CD4-positive, alpha-beta T cell (primary cell): ENCODE data around the gene MUC21. TPM values are rescaled to one million over a fixed set of nuclear protein-coding genes. Genes with fewer than 3 reads are reported as not detected.

ENCODE experiments used
- ATAC-seq: fragments of 200-7000 bp; cut with Tn5 transposase; one replicate; pipeline ENCODE4 v1.10.0; 2022; ENCODE audit warnings: mild to moderate bottlenecking; ENCODE audit not compliant: poor library complexity
- CTCF ChIA-PET: fragments of 350-600 bp; sonication (Branson Sonifier 250); formaldehyde crosslinking; loops from one replicate; lab custom pipeline; 2021; ENCODE audit warnings: antibody characterized with exemption, inconsistent platforms; lab: Charles Lee
- POLR2A ChIA-PET: fragments of 350-600 bp; sonication (Branson Sonifier 250); formaldehyde crosslinking; loops from one replicate; lab custom pipeline; 2021; ENCODE audit warnings: antibody characterized with exemption, inconsistent platforms; lab: Charles Lee
- DNase-seq, 14 experiments: peaks; one replicate each; pipeline ENCODE4 v3.0.0-alpha.2; 2013 to 2020; ENCODE audit warnings: mixed read lengths in 2 of 14
- H3K27ac ChIP-seq, 2 donors: one replicate each; pipeline versions ENCODE4 v1.5.1 to v1.7.0; 2013; ENCODE audit warnings: low read length in 2 of 2, low read depth in 1 of 2, mild to moderate bottlenecking in 1 of 2
- H3K27me3 ChIP-seq, 2 experiments: 1 replicate in 1 of 2; 2 replicates in 1 of 2; pipeline versions ENCODE4 v1.6.1 to v1.7.0; 2013; ENCODE audit warnings: low read length in 2 of 2, control low read depth in 1 of 2, mild to moderate bottlenecking in 1 of 2, moderate library complexity in 1 of 2; ENCODE audit not compliant: insufficient read depth in 2 of 2, control insufficient read depth in 1 of 2
- H3K36me3 ChIP-seq: one replicate; pipeline ENCODE4 v1.6.1; 2013; ENCODE audit warnings: low read length, control low read depth; ENCODE audit not compliant: insufficient read depth
- H3K4me1 ChIP-seq: one replicate; pipeline ENCODE4 v1.6.1; 2013; ENCODE audit warnings: low read length, control low read depth; ENCODE audit not compliant: insufficient read depth
- H3K4me3 ChIP-seq: one replicate; pipeline ENCODE4 v1.5.1; 2013; ENCODE audit warnings: mild to moderate bottlenecking, low read length, moderate library complexity
- H3K9me3 ChIP-seq, 2 experiments: 1 replicate in 1 of 2; 2 replicates in 1 of 2; pipeline versions ENCODE4 v1.6.1 to v1.7.0; 2013; ENCODE audit warnings: low read length in 2 of 2, mild to moderate bottlenecking in 2 of 2, control low read depth in 1 of 2, moderate library complexity in 1 of 2; ENCODE audit not compliant: control insufficient read depth in 1 of 2, insufficient read depth in 1 of 2
- H3K27ac Mint-ChIP-seq: one replicate; pipeline ENCODE4 v1.8.0; 2020; ENCODE audit warnings: mixed read lengths
- H3K27me3 Mint-ChIP-seq: one replicate; pipeline ENCODE4 v1.8.0; 2021; ENCODE audit warnings: mixed read lengths
- H3K36me3 Mint-ChIP-seq: one replicate; pipeline ENCODE4 v1.8.0; 2021; ENCODE audit warnings: low read depth, mixed read lengths
- H3K4me1 Mint-ChIP-seq: one replicate; pipeline ENCODE4 v1.8.0; 2021; ENCODE audit warnings: low read depth, mixed read lengths
- H3K4me3 Mint-ChIP-seq: one replicate; pipeline ENCODE4 v1.8.0; 2020; ENCODE audit warnings: mild to moderate bottlenecking, mixed read lengths
- H3K9me3 Mint-ChIP-seq: one replicate; pipeline ENCODE4 v1.8.0; 2020; ENCODE audit warnings: mixed read lengths
- intact Hi-C, 2 experiments: fragments of 100-400 bp; cut with DNase I in 1 of 2; cut with micrococcal nuclease in 1 of 2; formaldehyde crosslinking; loops; one replicate each; pipeline versions ENCODE4 v1.15.1 to v1.9.0; 2023 to 2025; cut with DNase I, micrococcal nuclease
- total RNA-seq, 174 experiments: library from RNA in 2 of 174; stranded (reverse) in 2 of 174; gene quantifications; one replicate each; pipeline ENCODE4 v1.2.3 and lab custom pipeline; 2021 to 2026
- TF ChIP-seq, protein P1 (sequence below): fragments of 200-600 bp; IDR thresholded peaks from one replicate; pipeline ENCODE4 v1.8.0; 2022; ENCODE audit warnings: antibody characterized with exemption, mild to moderate bottlenecking

MUC21 gene
- total RNA-seq, 2 experiments from 2014 or later: not detected

DNA sequence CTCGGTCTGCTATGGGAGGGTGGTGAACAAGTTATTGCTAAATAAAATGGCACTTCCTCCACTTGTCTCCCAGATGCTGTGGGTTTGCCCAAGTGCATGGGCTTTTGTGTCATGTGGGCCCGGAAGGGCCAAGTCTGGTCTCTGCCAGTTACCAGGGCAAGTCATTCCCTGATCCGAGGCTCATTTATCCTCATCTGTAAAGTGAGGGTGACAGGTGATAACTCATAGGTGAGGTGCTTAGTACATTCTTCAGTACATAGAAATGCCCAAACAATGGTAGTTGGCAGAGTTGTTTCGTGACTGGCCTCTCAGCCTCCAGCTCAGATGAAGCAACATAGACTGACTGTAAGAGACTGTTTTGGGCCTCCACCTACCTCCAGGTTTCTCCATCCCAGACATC lies 44.8 kb upstream of the MUC21 start:
- H3K4me1 Mint-ChIP-seq: no peaks in the 10 kb centered on the region
- ATAC-seq: no peak
- H3K27me3 Mint-ChIP-seq: peaks cover 40% of the 10 kb centered on the region
- ChIA-PET CTCF (no interaction called here), POLR2A (no interaction called here)
- no peaks in the 10 kb centered on the region for H3K9me3 Mint-ChIP-seq
- H3K9me3 ChIP-seq: peaks cover 0 to 3% of the 10 kb centered on the region in 2 experiments
- no peak overlapping the region for H3K27ac Mint-ChIP-seq
- peaks cover 4% of the 10 kb centered on the region for H3K4me1 ChIP-seq
- H3K36me3 ChIP-seq: no peaks in the 10 kb centered on the region
- TF ChIP-seq, protein P1, sequence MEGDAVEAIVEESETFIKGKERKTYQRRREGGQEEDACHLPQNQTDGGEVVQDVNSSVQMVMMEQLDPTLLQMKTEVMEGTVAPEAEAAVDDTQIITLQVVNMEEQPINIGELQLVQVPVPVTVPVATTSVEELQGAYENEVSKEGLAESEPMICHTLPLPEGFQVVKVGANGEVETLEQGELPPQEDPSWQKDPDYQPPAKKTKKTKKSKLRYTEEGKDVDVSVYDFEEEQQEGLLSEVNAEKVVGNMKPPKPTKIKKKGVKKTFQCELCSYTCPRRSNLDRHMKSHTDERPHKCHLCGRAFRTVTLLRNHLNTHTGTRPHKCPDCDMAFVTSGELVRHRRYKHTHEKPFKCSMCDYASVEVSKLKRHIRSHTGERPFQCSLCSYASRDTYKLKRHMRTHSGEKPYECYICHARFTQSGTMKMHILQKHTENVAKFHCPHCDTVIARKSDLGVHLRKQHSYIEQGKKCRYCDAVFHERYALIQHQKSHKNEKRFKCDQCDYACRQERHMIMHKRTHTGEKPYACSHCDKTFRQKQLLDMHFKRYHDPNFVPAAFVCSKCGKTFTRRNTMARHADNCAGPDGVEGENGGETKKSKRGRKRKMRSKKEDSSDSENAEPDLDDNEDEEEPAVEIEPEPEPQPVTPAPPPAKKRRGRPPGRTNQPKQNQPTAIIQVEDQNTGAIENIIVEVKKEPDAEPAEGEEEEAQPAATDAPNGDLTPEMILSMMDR: no peak
- no peaks in the 10 kb centered on the region for H3K36me3 Mint-ChIP-seq
- intact Hi-C loops: loop anchor here in 1 of 2 experiments (10.0 kb wide), 1 partner anchor 176 kb away; the partner anchor contains the start of genes C6orf15 and PSORS1C1
- peaks cover 19 to 37% of the 10 kb centered on the region in 2 experiments for H3K27me3 ChIP-seq
- no peak overlapping the region for H3K4me3 Mint-ChIP-seq
- H3K4me3 ChIP-seq: no peak overlapping the region
- DNase-seq: no peak
- no peak overlapping the region for H3K27ac ChIP-seq

DNA sequence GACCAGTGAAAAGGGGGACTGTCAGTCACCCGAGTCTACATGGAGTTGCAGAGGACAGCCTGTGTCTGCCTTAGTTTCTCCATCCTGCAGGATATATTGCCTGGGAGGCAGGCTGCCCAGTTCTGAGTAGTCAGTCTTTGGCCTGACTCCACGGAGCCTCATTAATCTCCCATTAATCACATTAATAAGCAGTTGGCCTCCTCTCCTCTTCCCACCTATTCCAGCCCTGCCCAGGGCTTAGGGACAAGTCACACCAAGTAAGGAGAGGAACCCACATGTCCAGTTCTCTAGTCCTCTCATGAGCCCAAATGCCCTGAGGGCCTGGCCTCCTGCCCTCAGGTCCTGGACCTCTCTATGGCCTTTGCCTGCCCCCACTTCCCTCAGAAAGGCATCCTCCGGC lies 44.0 kb upstream of the MUC21 start:
- peaks cover 47% of the 10 kb centered on the region for H3K27me3 Mint-ChIP-seq

DNA sequence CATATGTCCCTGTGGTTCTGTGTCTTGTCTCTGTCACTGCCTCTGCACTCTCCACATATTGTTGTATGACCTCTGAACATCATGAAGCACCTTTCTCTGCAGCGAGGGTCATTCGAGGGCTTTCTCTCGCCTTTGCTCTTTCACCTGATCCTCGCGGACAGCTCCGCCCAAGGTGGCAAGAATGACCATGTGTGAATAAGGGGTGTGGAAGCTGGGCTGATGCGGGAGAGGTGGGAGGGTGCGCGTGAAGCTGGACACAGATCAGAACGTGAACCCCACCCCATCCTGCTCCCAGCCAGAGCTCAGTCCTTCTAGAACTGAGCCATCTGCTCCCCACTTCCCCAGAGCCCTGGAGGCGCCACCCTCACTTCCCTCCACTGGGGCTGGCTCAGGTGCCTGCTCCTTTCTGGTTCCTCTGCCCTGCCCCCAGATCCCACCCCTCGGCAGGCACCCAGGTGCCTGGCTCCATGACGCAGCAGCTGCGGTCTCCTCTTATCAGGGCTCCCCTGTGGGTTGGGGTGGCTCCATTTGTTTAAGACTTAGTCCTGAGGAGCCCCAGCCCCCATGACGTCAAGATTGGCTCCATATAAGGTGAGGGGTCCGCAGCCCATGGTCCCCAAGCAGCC lies 43.0 kb upstream of the MUC21 start, which contains the start of gene MUCL3:
TSS of gene MUCL3 (plus strand) at position 613 of the 626 bp plus-strand sequence. CDS start 27 bp downstream, outside the sequence.
- Histone ChIP-seq H3K4me1 (peaks cover 4% of the 10 kb centered on the region), H3K4me3 (no peak within 1 kb of the TSS), H3K9me3 (peaks cover 0 to 3% of the 10 kb centered on the region in 2 experiments), H3K36me3 (no peaks in the 10 kb centered on the region), H3K27me3 (peaks cover 34 to 41% of the 10 kb centered on the region in 2 experiments), H3K27ac (no peak within 1 kb of the TSS)
- POLR2A ChIA-PET: interaction anchor here (0.6 kb wide), 1 partner anchor 335 kb away, joined by 3 read pairs; no protein-coding TSS in a partner anchor
- peaks cover 53% of the 10 kb centered on the region for H3K27me3 Mint-ChIP-seq
- H3K27ac Mint-ChIP-seq: no peak within 1 kb of the TSS
- H3K36me3 Mint-ChIP-seq: no peaks in the 10 kb centered on the region
- intact Hi-C loops: no loop called here
- no peaks in the 10 kb centered on the region for H3K4me1 Mint-ChIP-seq
- H3K4me3 Mint-ChIP-seq: no peak within 1 kb of the TSS
- ATAC-seq (no peak), DNase-seq (no peak)
- TF ChIP-seq, protein P1: no peak
- no peaks in the 10 kb centered on the region for H3K9me3 Mint-ChIP-seq
- CTCF ChIA-PET: interaction anchor here (0.5 to 0.7 kb wide), 2 partner anchors 232 to 608 kb away, joined by 3 read pairs; no protein-coding TSS in a partner anchor

More for the DNA sequence above, 44.0 kb upstream of the MUC21 start:
- Histone ChIP-seq H3K36me3 (no peaks in the 10 kb centered on the region), H3K4me3 (no peak overlapping the region), H3K27ac (no peak overlapping the region), H3K9me3 (peaks cover 0 to 3% of the 10 kb centered on the region in 2 experiments), H3K4me1 (peaks cover 4% of the 10 kb centered on the region), H3K27me3 (peaks cover 23 to 41% of the 10 kb centered on the region in 2 experiments)
- CTCF ChIA-PET: no interaction called here
- no peaks in the 10 kb centered on the region for H3K4me1 Mint-ChIP-seq
- intact Hi-C loops: loop anchor here in 1 of 2 experiments (10.0 kb wide), 1 partner anchor 175 kb away; the partner anchor contains the start of genes C6orf15 and PSORS1C1
- TF ChIP-seq, protein P1: no peak
- DNase-seq (no peak), ATAC-seq (no peak)
- H3K9me3 Mint-ChIP-seq: no peaks in the 10 kb centered on the region
- H3K4me3 Mint-ChIP-seq: no peak overlapping the region
- no peak overlapping the region for H3K27ac Mint-ChIP-seq
- no peaks in the 10 kb centered on the region for H3K36me3 Mint-ChIP-seq
- POLR2A ChIA-PET: no interaction called here
